ENCODE results near the gene RTL5.
"Not testable (repeated sequence)": the region's sequence is repeated elsewhere in the genome, so short reads cannot be mapped to it uniquely, and the experiment has no call there.

RTL5 gene

GRCh38 chrX:72131317-72132294 is at the start of gene RTL5:
Gene RTL5 (minus strand): TSS chrX:72131915.
- H3K36me3 Mint-ChIP-seq (ENCODE audit: low read depth): no peaks in the 10 kb centered on the region
- H3K9me3 Mint-ChIP-seq: no peaks in the 10 kb centered on the region
- H3K27me3 Mint-ChIP-seq: peaks cover 40% of the 10 kb centered on the region
- peak within 1 kb of the TSS; percentile 75 for H3K4me3 Mint-ChIP-seq
- H3K27ac Mint-ChIP-seq: no peak within 1 kb of the TSS
- H3K4me1 Mint-ChIP-seq (ENCODE audit: low read depth): peaks cover 6% of the 10 kb centered on the region

GRCh38 chrX:72180539-72180938 is 48.8 kb upstream of the RTL5 start:
- no peaks in the 10 kb centered on the region for H3K27me3 Mint-ChIP-seq

GRCh38 chrX:72176981-72177380 is 45.3 kb upstream of the RTL5 start:
- no peak overlapping the region for H3K27ac Mint-ChIP-seq
- no peaks in the 10 kb centered on the region for H3K36me3 Mint-ChIP-seq (ENCODE audit: low read depth)
- H3K4me3 Mint-ChIP-seq: no peak overlapping the region
- no peaks in the 10 kb centered on the region for H3K9me3 Mint-ChIP-seq
- peaks cover 9% of the 10 kb centered on the region for H3K4me1 Mint-ChIP-seq (ENCODE audit: low read depth)
- no peaks in the 10 kb centered on the region for H3K27me3 Mint-ChIP-seq

More at GRCh38 chrX:72180539-72180938, 48.8 kb upstream of the RTL5 start:
- Mint-ChIP-seq H3K9me3 (no peaks in the 10 kb centered on the region), H3K36me3 (ENCODE audit: low read depth) (peaks cover 5% of the 10 kb centered on the region), H3K4me1 (ENCODE audit: low read depth) (peaks cover 13% of the 10 kb centered on the region), H3K27ac (no peak overlapping the region), H3K4me3 (no peak overlapping the region)

GRCh38 chrX:72176289-72176688 is 44.6 kb upstream of the RTL5 start:
- H3K9me3 Mint-ChIP-seq; H3K36me3 Mint-ChIP-seq (ENCODE audit: low read depth); H3K27ac Mint-ChIP-seq; H3K4me1 Mint-ChIP-seq (ENCODE audit: low read depth); H3K4me3 Mint-ChIP-seq; H3K27me3 Mint-ChIP-seq: not testable (repeated sequence)

GRCh38 chrX:72169008-72169728 is 37.5 kb upstream of the RTL5 start:
- Mint-ChIP-seq H3K9me3 (no peaks in the 10 kb centered on the region), H3K27me3 (no peaks in the 10 kb centered on the region), H3K27ac (no peak overlapping the region), H3K4me1 (ENCODE audit: low read depth) (peaks cover 9% of the 10 kb centered on the region), H3K36me3 (ENCODE audit: low read depth) (no peaks in the 10 kb centered on the region), H3K4me3 (peak overlapping the region; percentile 72)

GRCh38 chrX:72165551-72165950 is 33.8 kb upstream of the RTL5 start:
- H3K27me3 Mint-ChIP-seq: peaks cover 4% of the 10 kb centered on the region
- H3K36me3 Mint-ChIP-seq (ENCODE audit: low read depth): no peaks in the 10 kb centered on the region
- no peaks in the 10 kb centered on the region for H3K9me3 Mint-ChIP-seq
- peaks cover 9% of the 10 kb centered on the region for H3K4me1 Mint-ChIP-seq (ENCODE audit: low read depth)
- H3K4me3 Mint-ChIP-seq: no peak overlapping the region
- H3K27ac Mint-ChIP-seq: no peak overlapping the region

- H3K9me3 Mint-ChIP-seq: no peaks in the 10 kb centered on the region
- no peaks in the 10 kb centered on the region for H3K4me1 Mint-ChIP-seq (ENCODE audit: low read depth)
- no peak overlapping the region for H3K4me3 Mint-ChIP-seq
- no peak overlapping the region for H3K27ac Mint-ChIP-seq
- no peaks in the 10 kb centered on the region for H3K36me3 Mint-ChIP-seq (ENCODE audit: low read depth)
- peaks cover 4% of the 10 kb centered on the region for H3K27me3 Mint-ChIP-seq
Observed at GRCh38 chrX:72159769-72160168, 28.1 kb upstream of the RTL5 start.

GRCh38 chrX:72158773-72159172 is 27.1 kb upstream of the RTL5 start:
- Mint-ChIP-seq H3K27me3 (peaks cover 4% of the 10 kb centered on the region), H3K9me3 (no peaks in the 10 kb centered on the region), H3K4me3 (no peak overlapping the region), H3K36me3 (ENCODE audit: low read depth) (no peaks in the 10 kb centered on the region), H3K4me1 (ENCODE audit: low read depth) (no peaks in the 10 kb centered on the region), H3K27ac (no peak overlapping the region)

- no peaks in the 10 kb centered on the region for H3K36me3 Mint-ChIP-seq (ENCODE audit: low read depth)
- H3K9me3 Mint-ChIP-seq: no peaks in the 10 kb centered on the region
- H3K27me3 Mint-ChIP-seq: peaks cover under 1% of the 10 kb centered on the region
- H3K27ac Mint-ChIP-seq: no peak overlapping the region
- no peak overlapping the region for H3K4me3 Mint-ChIP-seq
- peaks cover 26% of the 10 kb centered on the region for H3K4me1 Mint-ChIP-seq (ENCODE audit: low read depth)
Observed at GRCh38 chrX:72146527-72146926, 14.8 kb upstream of the RTL5 start.

- Mint-ChIP-seq H3K9me3 (no peaks in the 10 kb centered on the region), H3K4me3 (no peak overlapping the region), H3K4me1 (ENCODE audit: low read depth) (peaks cover 31% of the 10 kb centered on the region), H3K27me3 (peaks cover 5% of the 10 kb centered on the region), H3K27ac (no peak overlapping the region), H3K36me3 (ENCODE audit: low read depth) (no peaks in the 10 kb centered on the region)
Observed at GRCh38 chrX:72145181-72145580, 13.5 kb upstream of the RTL5 start.

- H3K36me3 Mint-ChIP-seq (ENCODE audit: low read depth): no peaks in the 10 kb centered on the region
- peaks cover 5% of the 10 kb centered on the region for H3K27me3 Mint-ChIP-seq
- H3K9me3 Mint-ChIP-seq: no peaks in the 10 kb centered on the region
- H3K4me1 Mint-ChIP-seq (ENCODE audit: low read depth): peaks cover 31% of the 10 kb centered on the region
- no peak overlapping the region for H3K27ac Mint-ChIP-seq
- H3K4me3 Mint-ChIP-seq: no peak overlapping the region
Observed at GRCh38 chrX:72143609-72143907, 11.8 kb upstream of the RTL5 start.

- Mint-ChIP-seq H3K4me1 (ENCODE audit: low read depth) (peaks cover 31% of the 10 kb centered on the region), H3K27ac (no peak overlapping the region), H3K36me3 (ENCODE audit: low read depth) (no peaks in the 10 kb centered on the region), H3K9me3 (no peaks in the 10 kb centered on the region), H3K4me3 (no peak overlapping the region), H3K27me3 (peaks cover 5% of the 10 kb centered on the region)
Observed at GRCh38 chrX:72142794-72143608, 11.3 kb upstream of the RTL5 start.

- Mint-ChIP-seq H3K27me3 (peaks cover 5% of the 10 kb centered on the region), H3K36me3 (ENCODE audit: low read depth) (no peaks in the 10 kb centered on the region), H3K4me1 (ENCODE audit: low read depth) (peaks cover 31% of the 10 kb centered on the region), H3K4me3 (no peak overlapping the region), H3K9me3 (no peaks in the 10 kb centered on the region), H3K27ac (no peak overlapping the region)
Observed at GRCh38 chrX:72142094-72142793, 10.5 kb upstream of the RTL5 start.

GRCh38 chrX:72141372-72142004 is 9.8 kb upstream of the RTL5 start:
- no peak overlapping the region for H3K4me3 Mint-ChIP-seq
- H3K9me3 Mint-ChIP-seq: no peaks in the 10 kb centered on the region
- peak overlapping the region; percentile 53 for H3K27ac Mint-ChIP-seq
- peaks cover 5% of the 10 kb centered on the region for H3K27me3 Mint-ChIP-seq
- H3K36me3 Mint-ChIP-seq (ENCODE audit: low read depth): no peaks in the 10 kb centered on the region
- peaks cover 31% of the 10 kb centered on the region for H3K4me1 Mint-ChIP-seq (ENCODE audit: low read depth)

Data from stimulated activated naive CD8-positive, alpha-beta T cell treated with anti-CD3 and anti-CD28 coated beads, Interleukin-15, Interleukin-2, amounts not matched to agents 100 ng/mL and 50 ng/mL, for 24 hours (primary cell).